ENCODE data around the gene SLC7A8. TPM values are rescaled to one million over a fixed set of nuclear protein-coding genes. Genes with fewer than 3 reads are reported as not detected.

The SLC7A8 gene
- total RNA-seq, 1 experiment from 2014 or later: 3.8 TPM

GRCh38 chr14:23115039-23115731, 68.3 kb downstream of the SLC7A8 start:
- 0 out of 2 replicates have a peak overlapping the region, but pooled peaks have one; percentile 17 for H2AFZ ChIP-seq (ENCODE audit: low read length)
- peak overlapping the region; percentile 65 for H3K27ac ChIP-seq (ENCODE audit: low read length)
- ATAC-seq (peak; percentile 94), DNase-seq (peak; percentile 93)
- no TSS peak for BruUV-seq (replicated peaks)
- CTCF ChIA-PET: no interaction called here
- H3K4me1 ChIP-seq (ENCODE audit: insufficient read depth, low read length): peaks cover 23% of the 10 kb centered on the region
- H3F3A ChIP-seq (ENCODE audit: low read length, unreplicated experiment): no peaks in the 10 kb centered on the region
- no peak for TF ChIP-seq EZH2phosphoT487 (IDR thresholded peaks at IDR 0.05; ENCODE audit: borderline replicate concordance, low read length)
- TF ChIP-seq EZH2 (IDR thresholded peaks at IDR 0.05; ENCODE audit: low read length, unreplicated experiment): no peak
- H3K27me3 ChIP-seq (ENCODE audit: low read length): peaks cover 20% of the 10 kb centered on the region
- H4K20me1 ChIP-seq (ENCODE audit: low read length): no peaks in the 10 kb centered on the region
- H3K4me3 ChIP-seq (ENCODE audit: low read length): no peak overlapping the region
- POLR2A ChIA-PET (ENCODE audit: unreplicated experiment): no interaction called here
- H3K9me3 ChIP-seq (ENCODE audit: low read length): no peaks in the 10 kb centered on the region
- H3K4me2 ChIP-seq (ENCODE audit: low read length): peak overlapping the region; percentile 55
- H3K36me3 ChIP-seq (ENCODE audit: low read depth, low read length): no peaks in the 10 kb centered on the region
- no peaks in the 10 kb centered on the region for H3K79me2 ChIP-seq (ENCODE audit: low read length)
- no peaks in the 10 kb centered on the region for H3K9me2 ChIP-seq (replicated peaks; ENCODE audit: low read length)
- intact Hi-C loops (cut with micrococcal nuclease): no loop called here
- H3K9ac ChIP-seq (ENCODE audit: low read length): no peak overlapping the region

GRCh38 chr14:23114669-23115038, 68.8 kb downstream of the SLC7A8 start:
- Histone ChIP-seq H3K27ac (ENCODE audit: low read length) (peak overlapping the region; percentile 65), H3K36me3 (ENCODE audit: low read depth, low read length) (no peaks in the 10 kb centered on the region), H3K27me3 (ENCODE audit: low read length) (peaks cover 22% of the 10 kb centered on the region), H3K9me3 (ENCODE audit: low read length) (no peaks in the 10 kb centered on the region), H3K79me2 (ENCODE audit: low read length) (no peaks in the 10 kb centered on the region), H3K4me3 (ENCODE audit: low read length) (no peak overlapping the region), H3K9ac (ENCODE audit: low read length) (no peak overlapping the region), H3K4me1 (ENCODE audit: insufficient read depth, low read length) (peaks cover 23% of the 10 kb centered on the region), H4K20me1 (ENCODE audit: low read length) (no peaks in the 10 kb centered on the region), H3F3A (ENCODE audit: low read length, unreplicated experiment) (no peaks in the 10 kb centered on the region), H3K9me2 (replicated peaks; ENCODE audit: low read length) (no peaks in the 10 kb centered on the region), H2AFZ (ENCODE audit: low read length) (no peak overlapping the region), H3K4me2 (ENCODE audit: low read length) (peak overlapping the region; percentile 55)
- TF ChIP-seq CTCF (conservative IDR thresholded peaks at IDR 0.05; ENCODE audit: low read depth, low read length) (peak; percentile 32), EZH2 (IDR thresholded peaks at IDR 0.05; ENCODE audit: low read length, unreplicated experiment) (no peak), EZH2phosphoT487 (IDR thresholded peaks at IDR 0.05; ENCODE audit: borderline replicate concordance, low read length) (no peak)
- ChIA-PET CTCF (no interaction called here), POLR2A (ENCODE audit: unreplicated experiment) (no interaction called here)
- no peak for ATAC-seq
- no peak for DNase-seq
- intact Hi-C loops (cut with micrococcal nuclease): no loop called here
- BruUV-seq (replicated peaks): no TSS peak

- Histone ChIP-seq H2AFZ (ENCODE audit: low read length) (no peak overlapping the region), H4K20me1 (ENCODE audit: low read length) (no peaks in the 10 kb centered on the region), H3K4me1 (ENCODE audit: insufficient read depth, low read length) (peaks cover 23% of the 10 kb centered on the region), H3F3A (ENCODE audit: low read length, unreplicated experiment) (no peaks in the 10 kb centered on the region), H3K9ac (ENCODE audit: low read length) (no peak overlapping the region), H3K36me3 (ENCODE audit: low read depth, low read length) (no peaks in the 10 kb centered on the region), H3K27ac (ENCODE audit: low read length) (no peak overlapping the region), H3K79me2 (ENCODE audit: low read length) (no peaks in the 10 kb centered on the region), H3K9me2 (replicated peaks; ENCODE audit: low read length) (no peaks in the 10 kb centered on the region), H3K4me2 (ENCODE audit: low read length) (0 out of 2 replicates have a peak overlapping the region, but pooled peaks have one; percentile 55), H3K9me3 (ENCODE audit: low read length) (no peaks in the 10 kb centered on the region), H3K27me3 (ENCODE audit: low read length) (peaks cover 22% of the 10 kb centered on the region), H3K4me3 (ENCODE audit: low read length) (no peak overlapping the region)
- ChIA-PET CTCF (no interaction called here), POLR2A (ENCODE audit: unreplicated experiment) (no interaction called here)
- ATAC-seq (no peak), DNase-seq (no peak)
- no TSS peak for BruUV-seq (replicated peaks)
- intact Hi-C loops (cut with micrococcal nuclease): no loop called here
- TF ChIP-seq CTCF (conservative IDR thresholded peaks at IDR 0.05; ENCODE audit: low read depth, low read length) (no peak), EZH2 (IDR thresholded peaks at IDR 0.05; ENCODE audit: low read length, unreplicated experiment) (no peak), EZH2phosphoT487 (IDR thresholded peaks at IDR 0.05; ENCODE audit: borderline replicate concordance, low read length) (no peak)
These were observed 69.4 kb downstream of the SLC7A8 start for GRCh38 chr14:23114120-23114458.

All from PC-3 (cell line).